Activated T-helper 1 cell treated with anti-CD3 and anti-CD28 coated beads, Interleukin-2, amount 50 U/mL, for 16 hours (primary cell): ENCODE data around the gene SUGCT.
"Not testable (repeated sequence)": the region's sequence is repeated elsewhere in the genome, so short reads cannot be mapped to it uniquely, and the experiment has no call there.

Experiments
- DNase-seq, 2 donors: peaks; one replicate each; pipeline ENCODE4 v3.0.0-alpha.2; 2020; ENCODE audit warnings: low read depth in 1 of 2, low spot score in 1 of 2

Gene SUGCT

DNA sequence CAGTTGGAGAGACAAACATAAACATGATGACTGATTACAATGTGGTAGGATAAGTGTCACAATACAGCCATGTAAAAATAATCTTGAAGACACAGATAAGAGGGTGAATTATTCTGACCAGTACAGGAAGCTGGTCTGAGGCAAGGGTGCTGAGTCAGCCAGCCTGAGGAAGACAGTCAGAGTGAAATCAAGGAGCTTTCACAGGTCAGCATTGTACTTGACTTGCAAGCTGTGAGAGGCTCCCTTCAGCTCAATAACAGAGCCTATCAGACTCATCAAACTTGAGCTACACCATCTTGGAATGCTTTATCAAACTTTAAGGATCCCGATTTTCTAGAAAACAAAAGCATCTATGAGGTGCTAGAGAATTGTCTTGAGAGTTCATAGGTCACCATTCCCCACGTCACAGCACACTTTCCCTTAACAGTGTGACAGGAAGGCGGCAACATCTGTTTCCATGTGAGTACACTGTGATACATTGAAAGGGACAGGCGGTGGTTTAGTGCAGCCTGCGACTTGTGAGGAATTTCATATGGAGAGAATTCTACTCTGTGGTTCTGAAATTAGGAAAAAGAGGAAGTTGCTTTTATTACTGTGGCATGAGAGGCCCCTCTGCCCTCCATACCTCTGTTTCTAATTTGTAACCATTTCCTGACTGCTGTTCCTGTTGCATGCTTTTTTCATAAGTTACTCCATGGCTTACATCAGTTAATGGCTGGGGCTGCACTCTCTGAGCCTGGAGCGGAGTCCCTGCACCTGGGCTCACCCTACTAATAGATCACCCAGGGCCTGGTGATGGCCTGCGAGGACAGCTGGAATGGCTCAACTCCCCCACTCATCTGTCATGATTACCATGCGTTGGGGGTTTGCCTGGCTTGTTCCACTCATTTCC is 417.1 kb downstream of the SUGCT start:
- no peak for DNase-seq

DNA sequence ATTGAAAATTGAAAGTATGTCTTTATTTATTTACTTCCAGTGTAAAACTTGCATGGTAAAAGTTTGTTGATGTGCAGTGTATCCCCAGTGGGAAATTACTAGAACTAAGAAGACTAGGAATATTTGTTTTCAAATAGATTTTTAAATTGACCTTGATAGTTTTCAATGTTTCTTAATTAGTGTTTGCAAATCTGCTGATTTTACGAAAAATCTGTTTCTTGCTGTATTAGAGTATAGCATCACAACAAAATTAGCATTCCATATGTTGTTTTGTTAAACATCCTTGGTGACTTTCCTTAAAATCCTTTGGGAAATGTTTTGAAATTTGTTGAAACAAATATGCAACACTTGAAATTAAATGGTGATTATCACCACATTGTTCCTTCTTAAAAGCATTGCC is 425.9 kb downstream of the SUGCT start:
- DNase-seq = no peak

DNA sequence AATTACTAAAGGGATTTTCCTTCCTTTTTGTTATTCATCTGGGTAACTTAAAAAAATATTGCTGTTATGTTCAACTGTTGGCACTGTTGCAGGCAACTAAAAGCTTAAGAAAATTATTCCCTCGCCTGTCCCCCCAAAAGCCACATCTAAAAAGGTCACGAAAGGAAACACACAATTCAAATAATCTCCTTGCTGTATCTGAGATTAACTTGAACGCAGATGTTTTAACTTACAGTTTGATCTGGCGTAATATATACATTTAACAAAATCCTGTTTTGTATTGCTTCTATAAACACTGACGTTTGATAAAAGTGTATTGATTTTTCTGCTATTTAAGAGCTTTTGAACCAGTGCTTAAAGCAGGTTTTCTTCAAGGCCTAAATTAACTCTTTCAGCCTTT is 432.1 kb downstream of the SUGCT start:
- no peak for DNase-seq

DNA sequence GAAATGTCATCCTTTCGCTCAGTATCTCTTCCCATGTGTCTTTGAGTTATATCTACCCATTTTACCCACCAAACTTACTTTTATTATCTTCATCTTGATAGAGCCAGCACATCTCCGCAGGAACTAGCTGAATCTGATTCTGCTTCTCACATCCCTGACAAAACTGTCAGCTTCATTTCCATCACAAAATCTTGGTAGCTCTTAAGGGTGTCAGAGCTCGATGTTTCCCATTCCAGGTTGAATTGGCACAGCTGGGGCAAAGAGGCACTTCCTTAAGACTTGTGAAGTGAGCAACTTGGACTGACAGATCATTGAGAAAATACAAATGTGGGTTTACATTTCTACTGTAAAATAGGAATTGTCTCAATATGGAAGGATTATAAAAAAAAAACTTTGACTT is 434.5 kb downstream of the SUGCT start:
- DNase-seq = no peak

DNA sequence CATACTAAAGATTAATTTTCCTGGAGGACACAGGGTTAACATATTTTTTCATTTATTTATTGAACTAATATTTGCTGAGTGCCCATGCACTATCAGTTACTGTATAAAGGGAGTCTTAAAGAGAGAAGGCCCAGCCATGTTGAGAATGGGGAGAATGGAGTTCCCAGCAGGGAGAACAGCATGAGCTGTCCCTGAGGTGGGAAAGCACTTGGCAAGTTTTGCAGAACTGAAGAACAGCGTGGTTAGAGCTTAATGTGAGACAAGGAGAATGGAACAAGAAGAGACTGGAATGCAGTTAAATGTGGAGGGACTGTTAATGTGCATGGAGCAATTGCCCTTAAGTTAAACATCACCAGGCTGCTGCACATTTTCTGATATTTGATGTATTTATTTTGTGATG is 435.4 kb downstream of the SUGCT start:
- no peak for DNase-seq

DNA sequence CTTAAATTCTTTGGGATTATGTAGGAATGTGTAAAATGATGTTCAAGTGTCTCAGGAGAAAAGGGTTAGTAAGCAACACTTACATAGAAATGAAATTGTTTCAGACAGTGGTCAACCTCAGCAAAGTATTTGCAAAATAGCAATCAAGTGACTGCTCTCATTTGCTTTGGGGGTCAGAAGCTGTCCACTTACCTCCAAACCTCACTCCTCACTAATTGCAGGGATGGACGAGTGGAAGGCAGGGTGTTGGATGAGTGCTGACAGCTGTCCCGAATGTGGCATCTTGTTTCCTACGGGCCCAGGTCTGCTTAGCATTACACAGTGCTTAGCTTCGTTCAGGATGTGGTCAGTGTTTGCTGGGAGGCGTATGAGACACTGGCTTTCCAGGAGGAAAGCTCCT is 437.0 kb downstream of the SUGCT start:
- no peak for DNase-seq

DNA sequence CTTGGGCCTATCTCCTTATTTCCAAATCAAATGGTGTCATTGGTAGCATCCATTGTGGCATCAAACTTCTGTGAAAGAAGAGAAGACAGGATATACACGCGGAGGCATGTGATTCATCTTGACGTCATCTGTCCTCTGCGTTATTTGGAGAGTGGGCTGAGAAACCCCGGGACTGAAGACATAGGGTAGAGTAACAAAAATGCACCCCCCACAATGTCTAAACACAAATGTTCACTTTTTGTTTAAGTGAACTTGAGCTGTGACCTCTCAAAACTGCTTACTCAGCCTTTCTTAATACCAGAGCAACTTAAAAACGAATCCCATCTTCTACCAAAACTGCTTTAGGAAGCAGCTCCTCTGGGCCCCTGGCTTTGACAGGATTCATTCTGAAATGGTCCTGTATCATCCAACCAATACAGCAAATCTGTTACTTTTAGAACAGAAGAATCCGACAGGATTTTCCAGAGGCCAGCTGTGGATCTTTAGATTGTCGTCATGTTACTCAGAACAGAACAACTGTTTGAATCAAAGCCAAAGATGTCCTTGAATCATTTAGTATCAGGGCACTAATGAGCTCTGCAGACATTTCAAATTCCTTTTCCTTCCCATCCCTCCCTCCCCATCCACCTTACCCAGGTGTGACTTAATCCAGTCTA is 438.1 kb downstream of the SUGCT start:
- DNase-seq = no peak

DNA sequence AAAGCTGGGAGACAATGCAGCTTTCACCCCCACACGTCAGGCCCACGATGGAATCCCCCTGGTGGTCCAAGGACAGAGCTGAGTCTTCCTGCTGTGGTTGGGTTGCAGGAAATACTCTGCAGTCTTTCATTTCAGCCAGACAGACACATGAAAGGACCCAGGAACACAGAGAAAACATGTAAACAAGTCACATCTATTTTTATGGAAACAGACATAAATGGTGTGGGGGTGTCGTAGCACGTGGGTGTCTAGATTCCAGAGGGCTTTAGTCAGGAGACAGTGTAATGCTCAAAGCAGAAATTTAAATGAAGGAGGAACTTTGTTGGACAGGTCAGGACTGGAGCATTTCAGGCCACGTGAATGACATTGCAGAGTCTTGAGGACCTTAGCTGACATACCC is 444.6 kb downstream of the SUGCT start:
- no peak for DNase-seq

DNA sequence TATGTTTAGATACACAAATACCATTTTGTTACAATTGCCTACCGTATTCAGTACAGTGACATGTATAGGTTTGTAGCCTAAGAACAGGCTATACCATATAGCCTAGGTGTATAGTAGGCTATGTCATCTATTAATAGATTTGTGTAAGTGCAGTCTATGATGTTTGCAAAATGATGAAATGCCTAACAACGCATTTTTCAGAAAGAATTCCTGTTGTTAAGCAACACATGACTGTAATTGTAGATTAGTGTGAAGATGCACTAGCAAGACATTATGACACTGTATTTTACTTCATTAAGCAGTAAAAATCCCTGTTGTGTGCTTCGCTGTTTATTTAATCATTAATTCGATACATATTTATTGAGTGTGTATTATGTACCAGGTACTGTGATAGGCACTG is 446.0 kb downstream of the SUGCT start:
- no peak for DNase-seq

DNA sequence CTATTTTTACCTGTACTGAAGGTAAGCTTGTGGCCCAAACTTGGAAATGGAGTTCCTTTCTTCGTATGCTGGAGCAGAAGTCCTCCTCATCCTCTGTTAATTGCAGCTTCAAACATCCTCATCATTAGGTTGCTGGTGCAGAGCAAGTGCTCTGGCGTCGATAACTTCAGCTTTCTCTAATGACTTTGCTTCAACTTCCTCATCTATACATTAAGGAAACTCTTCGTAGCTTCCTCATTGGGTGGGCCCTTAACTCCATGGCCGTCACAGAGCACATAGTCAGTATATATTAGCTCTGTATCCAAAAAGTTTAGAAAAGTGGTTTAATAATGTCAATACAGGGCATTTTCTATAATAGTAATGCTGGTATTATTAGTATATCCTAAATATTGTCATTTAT is 447.7 kb downstream of the SUGCT start:
- DNase-seq = no peak

DNA sequence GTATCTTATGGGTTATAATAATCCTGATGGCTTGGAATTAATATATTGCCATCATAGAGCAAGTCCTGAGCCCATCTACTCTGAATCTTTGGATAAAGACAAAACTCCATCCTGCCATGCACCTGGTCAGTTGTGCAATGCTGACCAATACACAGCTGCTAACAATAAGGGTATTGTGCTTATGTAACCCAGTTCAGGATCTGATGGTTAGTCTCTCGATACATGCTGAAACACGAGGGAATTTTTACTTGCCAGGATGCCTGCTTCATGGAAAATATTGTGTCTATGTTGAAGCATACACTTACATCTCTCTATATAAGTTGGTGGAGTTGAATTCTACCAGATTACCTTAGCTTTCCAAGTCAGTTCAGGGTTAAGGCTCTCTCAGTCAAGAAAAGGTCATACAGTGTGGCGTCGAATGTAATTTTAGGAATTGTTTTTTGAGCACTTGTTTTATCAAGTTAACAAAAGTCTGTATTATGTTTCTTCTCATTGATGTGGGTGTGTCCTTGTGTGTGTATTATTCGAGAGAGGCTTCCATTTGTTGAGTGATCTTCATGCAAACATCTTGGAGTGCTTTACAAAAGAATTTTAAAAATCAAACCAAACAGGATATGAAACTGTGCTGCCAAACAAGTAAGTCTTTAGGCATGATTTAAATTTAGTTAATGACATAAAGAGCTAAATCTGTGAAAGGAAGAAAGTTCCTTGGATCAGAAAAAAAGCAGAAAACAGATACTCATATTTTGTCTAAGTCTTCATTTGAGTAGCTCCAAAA is 449.1 kb downstream of the SUGCT start:
- DNase-seq = no peak

DNA sequence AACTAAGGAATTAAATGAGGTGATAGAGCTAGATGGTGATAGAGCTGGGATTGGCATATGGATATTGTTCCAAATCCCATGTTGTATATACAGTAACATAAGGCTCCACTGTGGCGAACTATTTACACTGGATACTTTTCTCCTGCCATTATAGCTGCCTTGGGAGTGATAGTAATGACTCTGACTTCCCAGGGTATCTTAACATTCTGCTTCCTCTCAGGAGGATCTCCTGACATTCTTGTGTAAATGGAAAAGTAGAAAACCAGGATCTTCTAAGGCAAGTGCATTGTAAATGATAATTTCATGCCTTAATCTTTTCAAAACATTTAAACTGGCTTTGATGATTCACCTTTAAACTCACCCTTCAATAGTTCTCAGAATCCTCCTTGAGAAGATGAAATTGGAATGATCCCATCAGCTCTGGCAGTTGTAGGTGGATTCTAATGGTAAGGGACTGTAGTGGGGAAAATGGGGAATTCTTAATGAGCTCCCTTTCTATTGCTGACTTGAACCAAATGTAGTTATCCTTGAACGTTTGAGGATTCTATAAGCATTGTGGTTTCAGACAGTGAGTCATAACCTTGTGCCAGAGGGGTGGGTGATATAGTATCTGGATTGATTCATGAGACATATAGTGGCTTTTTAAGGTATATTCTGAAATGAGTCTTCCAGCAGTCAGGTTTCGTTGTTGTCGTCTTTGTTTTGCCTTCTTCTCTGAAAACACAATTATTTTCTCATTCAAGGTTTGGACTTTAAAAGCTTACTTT is 450.0 kb downstream of the SUGCT start:
- DNase-seq = no peak

DNA sequence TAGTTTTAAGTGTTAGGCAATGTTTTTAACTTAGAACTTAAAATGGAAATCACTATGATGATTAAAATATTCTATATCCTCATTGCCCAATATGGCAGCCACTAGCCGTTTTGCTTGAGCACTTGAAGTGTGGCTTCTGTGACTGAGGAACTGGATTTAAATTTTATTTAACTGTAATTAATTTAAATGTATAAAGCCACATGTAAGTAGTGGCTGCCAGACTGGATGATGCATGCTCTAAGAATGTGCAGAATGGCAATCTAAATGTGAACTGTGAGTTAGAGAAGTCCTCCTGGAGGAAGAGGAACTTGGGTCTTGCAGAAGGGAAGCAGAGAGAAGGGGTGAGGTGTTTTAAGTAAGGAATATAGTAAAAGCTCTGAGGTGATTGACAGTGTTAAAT is 451.4 kb downstream of the SUGCT start:
- no peak for DNase-seq

DNA sequence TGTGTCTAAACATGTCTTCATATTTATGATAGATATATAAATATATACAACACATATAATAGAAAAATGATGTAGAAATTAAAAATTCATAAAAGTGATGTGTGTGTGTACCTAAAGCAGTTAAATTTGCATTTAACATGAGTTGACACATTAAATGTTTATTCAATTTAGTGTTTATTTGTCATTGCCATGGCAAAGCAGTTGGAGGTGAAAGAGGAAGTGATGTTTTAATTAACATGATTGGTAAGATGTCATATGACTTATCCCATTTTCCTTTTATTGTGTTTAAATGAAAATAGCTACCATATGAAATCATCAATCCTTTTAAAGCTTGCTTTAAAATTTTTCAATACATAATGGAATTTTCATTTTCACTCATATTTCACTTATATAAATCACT is 452.6 kb downstream of the SUGCT start:
- DNase-seq = no peak

DNA sequence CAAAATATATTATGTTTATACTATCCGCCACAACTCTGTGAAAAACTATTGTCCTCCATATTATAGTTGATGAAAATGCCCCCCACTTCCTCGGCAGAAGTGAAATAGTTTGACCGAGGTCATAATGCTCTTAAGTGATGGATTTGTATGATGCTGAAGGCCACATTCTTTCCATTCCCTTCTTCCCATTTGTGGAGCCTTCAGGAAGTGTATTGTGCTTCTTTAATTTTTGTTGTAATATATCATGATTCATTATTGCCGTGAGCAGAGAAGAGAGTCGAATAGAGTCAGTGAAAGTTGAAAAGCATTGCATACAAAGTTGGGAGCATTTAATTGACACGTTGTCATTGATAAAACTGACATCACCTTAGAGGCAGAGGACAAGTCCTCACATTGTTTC is 460.3 kb downstream of the SUGCT start:
- DNase-seq = no peak

DNA sequence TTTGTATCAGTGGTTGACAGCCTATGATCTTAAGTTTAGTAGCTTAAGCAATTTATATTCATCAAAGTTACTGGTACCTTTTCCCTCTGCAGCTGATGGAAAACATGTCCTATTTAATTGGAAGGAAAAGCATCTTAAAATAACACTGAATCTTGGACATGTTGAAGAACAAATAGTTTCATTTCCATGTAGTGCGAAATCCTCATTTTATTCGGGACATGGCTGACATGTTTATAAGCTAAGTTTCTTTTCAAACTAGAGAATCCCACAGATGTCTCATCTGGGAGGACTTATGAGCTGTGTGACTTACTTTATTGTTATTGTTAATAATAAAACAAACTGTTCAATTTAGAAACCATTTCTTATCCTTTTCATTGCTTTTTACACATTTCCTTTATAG is 461.0 kb downstream of the SUGCT start:
- no peak for DNase-seq

DNA sequence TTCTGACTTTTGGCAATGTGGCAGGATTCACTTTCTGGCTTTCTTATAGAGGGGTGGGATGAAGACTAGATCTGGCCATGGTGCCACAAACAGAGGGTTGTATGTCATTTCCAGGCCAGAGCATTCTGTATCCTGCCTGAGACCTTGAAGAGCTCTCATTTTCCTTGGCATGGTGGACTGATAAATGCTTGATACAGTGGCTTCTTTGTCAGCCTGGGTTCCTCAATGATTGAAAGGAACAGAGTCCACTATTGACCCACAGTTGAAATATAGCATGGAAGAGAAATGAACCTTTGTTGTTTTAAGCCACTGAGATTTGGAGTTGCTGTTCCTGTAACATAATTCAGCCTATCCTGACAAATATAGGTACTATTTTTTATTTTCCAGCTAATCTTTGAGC is 462.7 kb downstream of the SUGCT start:
- DNase-seq = no peak

DNA sequence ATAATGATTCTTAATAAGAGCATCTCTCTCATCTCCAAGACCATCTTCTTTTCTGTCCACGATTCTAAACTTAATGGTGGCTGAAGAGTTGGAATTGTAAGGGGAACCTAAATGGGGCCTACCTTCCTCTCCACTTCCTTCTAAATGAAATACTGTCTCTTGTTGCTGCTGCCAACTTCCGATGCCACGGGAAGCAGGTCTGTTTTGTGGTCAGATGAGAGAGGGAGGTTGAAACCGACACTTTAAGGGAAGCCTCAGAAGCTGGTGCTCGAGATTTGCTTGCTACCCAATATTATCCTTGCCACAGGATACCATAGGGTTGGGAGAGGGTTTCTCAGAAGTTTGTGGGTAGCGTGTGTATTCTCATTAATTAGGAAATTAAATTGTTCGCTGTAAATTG is 464.1 kb downstream of the SUGCT start:
- no peak for DNase-seq

DNA sequence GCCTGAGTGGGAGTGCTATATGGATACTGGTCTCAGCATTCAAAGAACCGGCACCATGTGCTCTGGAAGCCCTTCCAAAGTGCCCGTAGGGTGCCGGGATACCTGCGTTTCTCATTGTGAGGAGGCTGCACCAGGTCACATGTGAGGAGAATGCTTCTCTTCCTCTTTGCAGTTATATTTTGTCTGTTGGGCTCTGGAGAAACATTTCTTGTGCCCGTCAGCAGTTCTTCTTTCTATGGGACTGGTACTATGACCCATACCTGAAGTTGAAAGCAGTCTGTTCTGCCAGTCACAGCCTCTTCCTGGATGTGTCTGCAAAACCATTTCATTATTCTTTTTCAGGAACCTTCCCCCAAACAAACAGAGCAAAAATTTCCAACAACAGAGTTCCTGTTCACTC is 465.0 kb downstream of the SUGCT start:
- DNase-seq = no peak

DNA sequence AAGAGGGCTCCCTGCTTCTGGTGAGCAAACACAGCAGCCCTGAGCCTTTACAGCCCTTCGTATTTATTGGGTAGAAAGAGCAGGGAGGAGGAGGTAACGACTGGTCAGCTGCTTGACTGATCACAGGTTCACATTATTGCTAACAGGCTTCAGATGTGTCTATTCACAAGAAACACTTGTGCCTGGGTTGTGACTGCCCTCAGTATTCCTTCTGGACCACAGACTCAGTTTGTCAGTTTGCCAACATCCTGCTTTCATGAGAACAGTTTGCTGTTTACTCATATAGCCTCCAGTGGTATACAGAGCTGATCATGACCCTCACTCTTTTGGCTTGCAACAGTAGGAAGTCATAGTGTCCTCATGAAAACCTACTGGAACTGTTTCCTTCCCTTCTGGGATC is 467.5 kb downstream of the SUGCT start:
- not testable (repeated sequence) for DNase-seq
